HL-60 (cell line): Measurements from ENCODE around the gene AVPR1B.

Experiments
- CTCF ChIP-seq: IDR thresholded peaks from one replicate; pipeline ENCODE4 v1.5.1; 2011; ENCODE audit warnings: low read length, control low read depth, inconsistent platforms; ENCODE audit not compliant: insufficient read depth
- GABPA ChIP-seq: IDR thresholded peaks from 2 replicates; pipeline ENCODE4 v1.6.1; 2012; ENCODE audit warnings: low read depth
- POLR2AphosphoS5 ChIP-seq: IDR thresholded peaks from 2 replicates; pipeline ENCODE4 v1.6.1; 2012; ENCODE audit warnings: low read depth
- REST ChIP-seq: IDR thresholded peaks from 2 replicates; pipeline ENCODE4 v1.6.1; 2012; ENCODE audit warnings: low read depth; ENCODE audit not compliant: insufficient replicate concordance

- TF ChIP-seq GABPA: no peak
- no peak for TF ChIP-seq CTCF
- no peak for TF ChIP-seq POLR2AphosphoS5
- no peak for TF ChIP-seq REST
Measured at GRCh38 chr1:206070627-206071304, 46.4 kb downstream of the AVPR1B start.
